Measurements from ENCODE around the gene COX7A1.

COX7A1 gene

DNA sequence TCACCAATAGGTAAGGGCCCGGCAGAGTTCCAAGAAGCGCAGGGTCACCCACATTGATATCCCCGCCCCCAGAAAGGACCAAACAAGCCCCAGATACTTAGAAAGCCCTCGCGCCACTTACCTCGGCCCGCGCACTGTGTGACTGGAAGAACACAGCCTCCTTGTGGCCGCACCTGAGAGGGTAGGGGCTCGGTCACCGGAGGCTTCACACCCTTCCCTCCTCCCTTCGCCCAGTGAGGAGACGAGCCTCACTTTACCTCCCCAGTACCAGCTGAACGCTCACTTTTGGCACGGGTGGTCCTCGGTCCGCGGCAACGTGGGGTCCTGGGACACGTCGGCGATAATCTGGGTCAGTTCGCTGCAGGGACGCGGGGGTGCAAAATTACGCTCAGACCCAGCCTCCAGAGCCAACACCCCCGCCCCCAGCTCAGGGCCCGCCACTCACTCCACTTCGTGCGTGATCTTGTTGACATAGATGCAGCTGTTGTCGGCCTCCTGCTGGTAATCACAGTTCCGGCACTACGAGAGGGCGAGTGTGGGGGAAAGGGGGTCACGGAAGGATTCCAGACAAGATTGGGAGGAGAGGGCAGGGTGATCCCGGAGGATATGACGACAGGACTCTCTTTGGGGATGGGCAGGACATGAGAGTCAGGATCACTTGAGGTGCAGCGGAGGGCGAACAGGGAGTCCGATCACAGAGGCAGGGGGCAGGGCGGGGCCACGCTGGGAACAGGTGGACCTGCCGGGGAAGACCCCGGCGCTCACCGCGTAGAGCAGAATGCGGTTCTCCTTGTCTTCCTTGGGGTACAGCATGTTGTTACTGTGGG, 38.1 kb downstream of the COX7A1 start:
- H2BK120ac ChIP-seq (ENCODE audit: insufficient read depth, low read length, poor library complexity) = peak overlapping the region; percentile 40

DNA sequence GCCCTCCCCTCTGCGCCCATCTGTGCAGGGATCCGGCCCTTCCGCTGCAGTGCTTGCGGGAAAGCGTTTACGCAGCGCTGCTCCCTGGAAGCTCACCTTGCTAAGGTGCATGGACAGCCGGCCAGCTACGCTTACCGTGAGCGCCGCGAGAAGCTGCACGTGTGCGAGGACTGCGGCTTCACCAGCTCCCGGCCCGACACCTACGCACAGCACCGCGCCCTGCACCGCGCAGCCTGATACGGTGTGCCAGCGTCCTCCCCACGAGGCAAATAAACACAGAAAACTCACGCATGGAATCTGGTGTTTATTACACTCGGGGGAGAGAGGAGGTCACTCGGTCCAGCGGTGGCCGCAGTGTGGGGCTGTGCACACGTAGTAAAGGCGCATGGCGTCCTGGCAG, 38.8 kb downstream of the COX7A1 start:
- no peaks in the 10 kb centered on the region for H3K9me3 ChIP-seq (ENCODE audit: insufficient read depth, low read depth, low read length)

More for the DNA sequence above, 38.1 kb downstream of the COX7A1 start:
- H3K14ac ChIP-seq (ENCODE audit: low read length) = peak overlapping the region; percentile 70
- peak overlapping the region; percentile 64 for H4K91ac ChIP-seq (ENCODE audit: low read depth, low read length)
- H3K27ac ChIP-seq (ENCODE audit: low read depth, low read length) = peak overlapping the region; percentile 26
- peak overlapping the region; percentile 68 for H2AFZ ChIP-seq (ENCODE audit: insufficient read depth, low read length, poor library complexity)
- DNase-seq = peak in 1 of 2 donors; percentile 8
- H3K4me1 ChIP-seq (ENCODE audit: control insufficient read depth in 1 of 2, insufficient read depth in 2 of 2, low read length in 2 of 2) = peaks cover 14 to 16% of the 10 kb centered on the region in 2 experiments
- H3K9ac ChIP-seq (ENCODE audit: low read length) = peak overlapping the region; percentile 76
- peak overlapping the region; percentile 81 for H4K8ac ChIP-seq (ENCODE audit: low read depth, low read length)
- H3K9me3 ChIP-seq (ENCODE audit: insufficient read depth, low read depth, low read length) = no peaks in the 10 kb centered on the region
- peak overlapping the region; percentile 80 for H3K4me3 ChIP-seq (ENCODE audit: low read depth, low read length)
- peaks cover 25 to 32% of the 10 kb centered on the region in 2 experiments for H3K36me3 ChIP-seq (ENCODE audit: control insufficient read depth in 1 of 2, insufficient read depth in 2 of 2, low read length in 2 of 2)
- H2AK5ac ChIP-seq (ENCODE audit: low read length) = no peak overlapping the region
- peaks cover 12% of the 10 kb centered on the region for H3K79me2 ChIP-seq (ENCODE audit: control insufficient read depth, insufficient read depth, low read length, poor library complexity)
- H2BK5ac ChIP-seq (ENCODE audit: low read depth, low read length, poor library complexity) = no peak overlapping the region
- no CpG with 5 or more reads among the region's 48 CpGs for WGBS (ENCODE audit: extremely low coverage, insufficient coverage, insufficient read length)
- H2BK12ac ChIP-seq (ENCODE audit: low read length) = no peak overlapping the region
- H3K79me1 ChIP-seq (ENCODE audit: low read length) = peaks cover 13% of the 10 kb centered on the region
- peak overlapping the region; percentile 55 for H3K18ac ChIP-seq (ENCODE audit: low read length)
- peak overlapping the region; percentile 93 for H3K4me2 ChIP-seq (ENCODE audit: low read length)
- no peaks in the 10 kb centered on the region for H3K27me3 ChIP-seq (ENCODE audit: insufficient read depth, low read length)
- peak overlapping the region; percentile 14 for H4K12ac ChIP-seq (ENCODE audit: low read depth, low read length)
- H3K4ac ChIP-seq (ENCODE audit: low read depth, low read length) = peak overlapping the region; percentile 23
- no peak overlapping the region for H3K23ac ChIP-seq (ENCODE audit: low read length)

DNA sequence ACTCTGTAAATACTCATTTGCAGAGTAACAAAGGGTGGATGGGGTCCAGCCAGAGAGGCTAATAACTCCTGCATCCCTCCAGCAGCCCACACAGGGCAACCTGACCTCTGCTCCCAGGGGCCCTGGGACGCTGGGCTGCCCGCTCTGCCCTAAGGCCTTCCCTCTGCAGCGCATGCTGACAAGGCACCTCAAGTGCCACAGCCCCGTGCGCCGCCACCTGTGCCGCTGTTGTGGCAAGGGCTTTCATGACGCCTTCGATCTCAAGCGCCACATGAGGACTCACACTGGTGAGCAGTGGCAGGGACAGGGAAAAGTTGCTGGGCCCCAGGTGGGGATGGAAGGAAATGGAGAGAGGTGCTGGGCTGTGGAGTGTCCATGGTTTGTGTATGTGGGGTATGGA, 39.6 kb downstream of the COX7A1 start:
- Histone ChIP-seq H3K4ac (ENCODE audit: low read depth, low read length) (no peak overlapping the region), H3K36me3 (ENCODE audit: control insufficient read depth in 1 of 2, insufficient read depth in 2 of 2, low read length in 2 of 2) (peaks cover 22 to 24% of the 10 kb centered on the region in 2 experiments), H4K8ac (ENCODE audit: low read depth, low read length) (no peak overlapping the region)

More for the DNA sequence above, 38.8 kb downstream of the COX7A1 start:
- Histone ChIP-seq H2AFZ (ENCODE audit: insufficient read depth, low read length, poor library complexity) (no peak overlapping the region), H4K12ac (ENCODE audit: low read depth, low read length) (no peak overlapping the region), H2BK120ac (ENCODE audit: insufficient read depth, low read length, poor library complexity) (no peak overlapping the region), H3K4me1 (ENCODE audit: control insufficient read depth in 1 of 2, insufficient read depth in 2 of 2, low read length in 2 of 2) (peaks cover 14 to 16% of the 10 kb centered on the region in 2 experiments), H3K4ac (ENCODE audit: low read depth, low read length) (no peak overlapping the region), H3K27me3 (ENCODE audit: insufficient read depth, low read length) (no peaks in the 10 kb centered on the region), H3K79me1 (ENCODE audit: low read length) (peaks cover 13% of the 10 kb centered on the region), H3K79me2 (ENCODE audit: control insufficient read depth, insufficient read depth, low read length, poor library complexity) (peaks cover 12% of the 10 kb centered on the region), H4K8ac (ENCODE audit: low read depth, low read length) (no peak overlapping the region), H2BK12ac (ENCODE audit: low read length) (no peak overlapping the region), H3K18ac (ENCODE audit: low read length) (peak overlapping the region; percentile 31), H3K4me2 (ENCODE audit: low read length) (peak overlapping the region; percentile 93), H2AK5ac (ENCODE audit: low read length) (no peak overlapping the region), H3K36me3 (ENCODE audit: control insufficient read depth in 1 of 2, insufficient read depth in 2 of 2, low read length in 2 of 2) (peaks cover 20 to 27% of the 10 kb centered on the region in 2 experiments), H3K23ac (ENCODE audit: low read length) (no peak overlapping the region), H3K4me3 (ENCODE audit: low read depth, low read length) (no peak overlapping the region), H3K27ac (ENCODE audit: low read depth, low read length) (no peak overlapping the region), H3K9ac (ENCODE audit: low read length) (no peak overlapping the region), H2BK5ac (ENCODE audit: low read depth, low read length, poor library complexity) (no peak overlapping the region), H3K14ac (ENCODE audit: low read length) (no peak overlapping the region), H4K91ac (ENCODE audit: low read depth, low read length) (no peak overlapping the region)
- no peak for DNase-seq
- no CpG with 5 or more reads among the region's 34 CpGs for WGBS (ENCODE audit: extremely low coverage, insufficient coverage, insufficient read length)

DNA sequence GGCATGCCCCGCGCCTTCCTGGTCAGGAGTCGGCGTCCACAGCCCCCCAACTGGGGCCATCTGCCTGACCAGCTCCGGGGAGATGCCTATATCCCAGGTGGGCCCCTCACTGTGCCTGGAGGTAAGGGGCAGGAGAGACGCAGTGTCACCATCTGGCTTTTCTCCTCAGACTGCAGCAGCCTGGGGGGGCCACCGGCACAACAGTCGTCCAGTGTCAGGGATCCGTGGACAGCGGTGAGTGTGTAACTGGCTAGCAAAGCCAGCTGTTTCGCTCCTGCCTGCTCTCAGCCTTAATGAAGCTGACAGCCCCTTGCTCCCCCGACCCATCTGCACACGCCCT, 41.1 kb downstream of the COX7A1 start:
- no peak overlapping the region for H2BK12ac ChIP-seq (ENCODE audit: low read length)
- H2BK5ac ChIP-seq (ENCODE audit: low read depth, low read length, poor library complexity) = no peak overlapping the region
- no peak overlapping the region for H3K18ac ChIP-seq (ENCODE audit: low read length)
- H2AK5ac ChIP-seq (ENCODE audit: low read length) = no peak overlapping the region
- no peak overlapping the region for H3K27ac ChIP-seq (ENCODE audit: low read depth, low read length)
- no peak overlapping the region for H3K9ac ChIP-seq (ENCODE audit: low read length)
- no peak overlapping the region for H3K23ac ChIP-seq (ENCODE audit: low read length)
- no peak overlapping the region for H4K8ac ChIP-seq (ENCODE audit: low read depth, low read length)
- H3K79me2 ChIP-seq (ENCODE audit: control insufficient read depth, insufficient read depth, low read length, poor library complexity) = peaks cover 12% of the 10 kb centered on the region
- H3K4me3 ChIP-seq (ENCODE audit: low read depth, low read length) = no peak overlapping the region
- DNase-seq = no peak
- H3K14ac ChIP-seq (ENCODE audit: low read length) = no peak overlapping the region
- H3K4me2 ChIP-seq (ENCODE audit: low read length) = no peak overlapping the region
- H3K79me1 ChIP-seq (ENCODE audit: low read length) = peaks cover 13% of the 10 kb centered on the region
- peak overlapping the region; percentile 25 for H4K12ac ChIP-seq (ENCODE audit: low read depth, low read length)
- peaks cover 22 to 24% of the 10 kb centered on the region in 2 experiments for H3K36me3 ChIP-seq (ENCODE audit: control insufficient read depth in 1 of 2, insufficient read depth in 2 of 2, low read length in 2 of 2)
- no peaks in the 10 kb centered on the region for H3K9me3 ChIP-seq (ENCODE audit: insufficient read depth, low read depth, low read length)
- H4K91ac ChIP-seq (ENCODE audit: low read depth, low read length) = no peak overlapping the region
- no peaks in the 10 kb centered on the region for H3K27me3 ChIP-seq (ENCODE audit: insufficient read depth, low read length)
- H2BK120ac ChIP-seq (ENCODE audit: insufficient read depth, low read length, poor library complexity) = no peak overlapping the region
- no CpG with 5 or more reads among the region's 13 CpGs for WGBS (ENCODE audit: extremely low coverage, insufficient coverage, insufficient read length)
- no peak overlapping the region for H2AFZ ChIP-seq (ENCODE audit: insufficient read depth, low read length, poor library complexity)
- H3K4me1 ChIP-seq (ENCODE audit: control insufficient read depth in 1 of 2, insufficient read depth in 2 of 2, low read length in 2 of 2) = peaks cover 11 to 14% of the 10 kb centered on the region in 2 experiments
- H3K4ac ChIP-seq (ENCODE audit: low read depth, low read length) = no peak overlapping the region

More for the DNA sequence above, 39.6 kb downstream of the COX7A1 start:
- H2BK120ac ChIP-seq (ENCODE audit: insufficient read depth, low read length, poor library complexity) = no peak overlapping the region
- no peak overlapping the region for H4K12ac ChIP-seq (ENCODE audit: low read depth, low read length)
- H3K14ac ChIP-seq (ENCODE audit: low read length) = no peak overlapping the region
- H3K9me3 ChIP-seq (ENCODE audit: insufficient read depth, low read depth, low read length) = no peaks in the 10 kb centered on the region
- no peak overlapping the region for H3K27ac ChIP-seq (ENCODE audit: low read depth, low read length)
- H3K27me3 ChIP-seq (ENCODE audit: insufficient read depth, low read length) = no peaks in the 10 kb centered on the region
- no peak overlapping the region for H4K91ac ChIP-seq (ENCODE audit: low read depth, low read length)
- no peak overlapping the region for H3K23ac ChIP-seq (ENCODE audit: low read length)
- H3K79me2 ChIP-seq (ENCODE audit: control insufficient read depth, insufficient read depth, low read length, poor library complexity) = peaks cover 12% of the 10 kb centered on the region
- no peak overlapping the region for H2AFZ ChIP-seq (ENCODE audit: insufficient read depth, low read length, poor library complexity)
- H3K18ac ChIP-seq (ENCODE audit: low read length) = no peak overlapping the region
- WGBS (ENCODE audit: extremely low coverage, insufficient coverage, insufficient read length) = no CpG with 5 or more reads among the region's 10 CpGs
- H2BK5ac ChIP-seq (ENCODE audit: low read depth, low read length, poor library complexity) = no peak overlapping the region
- no peak for DNase-seq
- H3K4me1 ChIP-seq (ENCODE audit: control insufficient read depth in 1 of 2, insufficient read depth in 2 of 2, low read length in 2 of 2) = peaks cover 14 to 16% of the 10 kb centered on the region in 2 experiments
- peak overlapping the region; percentile 10 for H3K4me3 ChIP-seq (ENCODE audit: low read depth, low read length)
- no peak overlapping the region for H2AK5ac ChIP-seq (ENCODE audit: low read length)
- no peak overlapping the region for H2BK12ac ChIP-seq (ENCODE audit: low read length)
- H3K4me2 ChIP-seq (ENCODE audit: low read length) = no peak overlapping the region
- peaks cover 13% of the 10 kb centered on the region for H3K79me1 ChIP-seq (ENCODE audit: low read length)
- no peak overlapping the region for H3K9ac ChIP-seq (ENCODE audit: low read length)

Measured in trophoblast cell (in vitro differentiated cells and primary cell).